ENCODE measurements around the gene TMEM52. TPM values are rescaled to one million over a fixed set of nuclear protein-coding genes. Genes with fewer than 3 reads are reported as not detected.

TMEM52 gene
- total RNA-seq, 1 donor from 2014 or later: 0.92 TPM

- Histone ChIP-seq H3K4me3 (ENCODE audit: low read depth, low read length) (no peak overlapping the region), H3K27me3 (ENCODE audit: control insufficient read depth, insufficient read depth, low read length) (peaks cover 3% of the 10 kb centered on the region), H3K36me3 (ENCODE audit: control insufficient read depth, insufficient read depth, low read length) (no peaks in the 10 kb centered on the region)
- TF ChIP-seq CTCF (IDR thresholded peaks at IDR 0.05; ENCODE audit: insufficient read depth, low read length, poor library complexity, severe bottlenecking): no peak
- no peak for DNase-seq (ENCODE audit: low read depth)
These were observed 8.3 kb downstream of the TMEM52 start for GRCh38 chr1:1910651-1911331.

- H3K4me3 ChIP-seq (ENCODE audit: low read depth, low read length): no peak overlapping the region
- no peaks in the 10 kb centered on the region for H3K36me3 ChIP-seq (ENCODE audit: control insufficient read depth, insufficient read depth, low read length)
- no peak for DNase-seq (ENCODE audit: low read depth)
- TF ChIP-seq CTCF (IDR thresholded peaks at IDR 0.05; ENCODE audit: insufficient read depth, low read length, poor library complexity, severe bottlenecking): no peak
- peaks cover 2% of the 10 kb centered on the region for H3K27me3 ChIP-seq (ENCODE audit: control insufficient read depth, insufficient read depth, low read length)
These were observed 9.0 kb downstream of the TMEM52 start for GRCh38 chr1:1910033-1910465.

- DNase-seq (ENCODE audit: low read depth): no peak
- TF ChIP-seq CTCF (IDR thresholded peaks at IDR 0.05; ENCODE audit: insufficient read depth, low read length, poor library complexity, severe bottlenecking): no peak
- Histone ChIP-seq H3K4me3 (ENCODE audit: low read depth, low read length) (peak overlapping the region; percentile 76), H3K27me3 (ENCODE audit: control insufficient read depth, insufficient read depth, low read length) (no peaks in the 10 kb centered on the region), H3K36me3 (ENCODE audit: control insufficient read depth, insufficient read depth, low read length) (no peaks in the 10 kb centered on the region)
These were observed 10.6 kb downstream of the TMEM52 start for GRCh38 chr1:1908506-1908791.

GRCh38 chr1:1907098-1907736, 11.9 kb downstream of the TMEM52 start:
- no peak for DNase-seq (ENCODE audit: low read depth)
- no peak for TF ChIP-seq CTCF (IDR thresholded peaks at IDR 0.05; ENCODE audit: insufficient read depth, low read length, poor library complexity, severe bottlenecking)
- Histone ChIP-seq H3K27me3 (ENCODE audit: control insufficient read depth, insufficient read depth, low read length) (no peaks in the 10 kb centered on the region), H3K4me3 (ENCODE audit: low read depth, low read length) (no peak overlapping the region), H3K36me3 (ENCODE audit: control insufficient read depth, insufficient read depth, low read length) (no peaks in the 10 kb centered on the region)

- no peak for DNase-seq (ENCODE audit: low read depth)
- TF ChIP-seq CTCF (IDR thresholded peaks at IDR 0.05; ENCODE audit: insufficient read depth, low read length, poor library complexity, severe bottlenecking): peak; percentile 97
- Histone ChIP-seq H3K4me3 (ENCODE audit: low read depth, low read length) (no peak overlapping the region), H3K36me3 (ENCODE audit: control insufficient read depth, insufficient read depth, low read length) (no peaks in the 10 kb centered on the region), H3K27me3 (ENCODE audit: control insufficient read depth, insufficient read depth, low read length) (no peaks in the 10 kb centered on the region)
These were observed 12.6 kb downstream of the TMEM52 start for GRCh38 chr1:1906185-1907097.

Data from kidney epithelial cell (primary cell).